HG02885 (cell line): ENCODE results near the gene BCAS4.
"Not testable (repeated sequence)": the region's sequence is repeated elsewhere in the genome, so short reads cannot be mapped to it uniquely, and the experiment has no call there.

Experiments
- ATAC-seq: cut with Tn5 transposase; IDR thresholded peaks from one replicate; pipeline ENCODE4 v1.9.1; 2021; ENCODE audit warnings: mild to moderate bottlenecking; ENCODE audit not compliant: unreplicated experiment, poor library complexity

BCAS4 gene

DNA sequence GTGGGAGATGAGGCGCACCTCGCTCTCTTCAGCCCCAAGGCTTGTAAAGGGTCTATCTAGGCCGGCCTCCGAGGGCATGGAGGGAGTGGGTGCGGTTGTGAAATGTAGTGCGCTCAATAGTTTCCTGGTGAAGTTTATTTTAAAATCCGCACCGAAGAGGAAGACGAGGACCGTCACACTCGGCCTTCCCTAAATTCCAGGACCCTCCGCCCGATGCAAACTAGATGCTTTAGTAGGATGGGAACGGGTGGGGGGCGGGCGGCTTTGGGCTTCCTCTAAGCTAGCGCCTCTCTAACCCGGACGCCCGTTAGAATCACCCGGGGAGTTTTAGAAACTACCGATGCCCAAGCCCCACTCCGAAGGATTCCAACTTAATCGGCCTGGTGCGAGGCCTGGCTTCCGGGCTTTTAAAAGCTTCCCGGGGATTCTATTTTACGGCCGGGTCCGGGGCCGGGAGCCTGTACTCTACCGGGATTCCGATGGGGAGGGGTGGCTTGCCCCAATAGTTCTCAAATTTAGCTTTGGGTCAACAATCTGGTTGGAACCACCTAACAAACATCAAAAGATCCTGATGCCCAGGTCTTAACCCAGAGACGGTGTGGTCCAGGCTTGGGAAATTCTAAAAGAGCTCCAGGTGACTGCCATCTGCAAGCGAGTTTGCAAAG lies 548 bp upstream of the BCAS4 start:
- ATAC-seq, result no peak

DNA sequence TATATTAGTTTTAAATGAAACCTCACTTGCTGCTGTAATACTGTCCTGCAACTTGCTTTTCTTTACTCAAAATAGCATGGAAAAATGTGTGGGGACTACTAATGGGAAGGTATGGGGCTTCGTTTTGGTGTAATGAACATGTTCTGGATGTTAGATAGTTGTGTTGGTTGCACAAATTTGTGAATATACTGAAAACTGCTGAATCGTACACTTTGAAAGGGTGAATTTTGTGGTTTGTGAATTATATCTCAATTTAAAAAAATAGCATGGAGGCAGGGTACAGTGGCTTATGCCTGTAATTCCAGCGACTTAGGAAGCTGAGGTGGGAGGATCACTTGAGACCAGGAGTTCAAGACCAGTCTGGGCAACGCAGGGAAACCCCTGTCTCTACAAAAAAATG lies 2.3 kb downstream of the BCAS4 start:
- no peak for ATAC-seq

DNA sequence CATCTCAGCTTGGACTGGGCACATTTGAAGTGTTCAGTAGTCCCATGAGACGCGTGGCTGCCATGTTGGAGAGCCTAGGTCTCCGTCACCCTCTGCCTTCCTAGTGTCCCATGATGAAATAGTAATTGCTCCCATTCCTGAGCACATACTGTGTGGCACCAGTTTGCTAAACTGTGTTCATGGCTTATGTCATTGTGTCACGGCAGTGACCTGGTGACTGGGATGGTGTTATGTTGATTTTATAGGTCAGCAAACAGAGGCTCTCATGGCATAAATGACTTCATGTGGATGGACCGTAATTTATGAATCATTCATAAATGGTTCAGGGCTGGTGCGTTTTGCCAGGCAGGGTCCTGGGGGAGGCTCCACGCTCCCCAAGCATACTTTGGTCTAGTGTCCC lies 3.8 kb downstream of the BCAS4 start:
- no peak for ATAC-seq

DNA sequence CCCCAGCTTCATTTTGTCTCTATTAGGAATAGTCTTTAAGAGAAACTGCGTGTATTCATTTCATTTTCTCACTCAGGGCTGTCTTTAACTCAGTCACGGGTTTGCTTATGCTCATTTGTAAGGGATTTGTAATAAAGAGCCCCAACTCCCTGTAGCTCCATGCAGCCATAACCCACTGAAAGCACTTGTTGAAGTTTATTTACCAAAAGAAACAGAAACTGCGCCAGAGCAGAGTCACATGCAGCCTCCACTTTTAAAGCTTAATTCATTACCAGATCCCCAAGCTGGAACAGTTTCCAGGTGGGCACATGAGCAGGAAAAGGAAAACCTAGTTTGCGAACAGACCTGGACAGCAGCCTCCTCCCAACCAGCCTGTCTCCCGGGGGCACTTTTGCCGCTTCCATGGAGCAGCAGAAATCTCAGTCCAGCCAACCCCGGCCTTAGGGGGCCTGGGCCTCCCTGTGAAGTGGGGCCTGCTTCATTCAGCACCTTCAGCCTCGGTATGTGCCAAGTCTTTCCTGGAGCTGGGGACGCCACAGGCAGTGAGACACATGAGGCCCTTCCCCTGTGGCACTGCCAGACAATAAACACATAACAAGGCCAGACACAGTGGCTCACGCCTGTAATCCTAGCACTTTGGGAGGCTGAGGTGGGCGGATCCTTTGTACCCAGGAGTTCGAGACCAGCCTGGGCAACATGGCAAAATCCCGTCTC lies 4.5 kb downstream of the BCAS4 start:
- ATAC-seq, result no peak

DNA sequence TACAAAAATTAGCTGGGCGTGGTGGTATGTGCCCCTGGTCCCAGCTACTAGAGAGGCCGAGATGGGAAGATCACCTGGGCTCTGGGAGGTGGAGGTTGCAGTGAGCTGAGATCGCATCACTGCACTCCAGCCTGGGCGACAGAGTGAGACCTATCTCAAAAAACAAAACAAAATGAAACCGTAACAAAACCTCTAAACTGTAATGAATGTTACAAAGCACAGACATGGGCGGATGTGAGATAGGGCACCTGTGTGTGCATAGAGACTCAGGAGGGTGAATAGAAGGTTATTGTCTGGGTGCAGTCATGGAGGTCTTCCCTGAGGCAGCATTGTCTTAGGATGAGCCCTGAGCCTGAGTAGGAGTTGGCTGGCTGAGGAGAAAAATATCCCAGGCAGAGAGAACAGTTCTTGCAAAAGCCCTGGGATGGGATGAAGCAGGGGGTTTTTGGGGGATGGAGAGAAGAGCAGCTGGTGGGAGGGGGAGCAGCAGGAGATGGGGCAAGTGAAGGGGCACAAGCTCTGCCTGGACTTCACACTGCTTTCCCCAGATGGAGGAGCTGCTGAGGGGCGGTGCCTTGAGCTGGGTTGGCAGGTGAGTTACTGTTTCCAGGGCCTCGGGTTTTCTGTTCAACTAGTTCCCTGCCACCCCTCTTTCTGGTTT lies 5.2 kb downstream of the BCAS4 start:
- ATAC-seq, result peak; percentile 47

DNA sequence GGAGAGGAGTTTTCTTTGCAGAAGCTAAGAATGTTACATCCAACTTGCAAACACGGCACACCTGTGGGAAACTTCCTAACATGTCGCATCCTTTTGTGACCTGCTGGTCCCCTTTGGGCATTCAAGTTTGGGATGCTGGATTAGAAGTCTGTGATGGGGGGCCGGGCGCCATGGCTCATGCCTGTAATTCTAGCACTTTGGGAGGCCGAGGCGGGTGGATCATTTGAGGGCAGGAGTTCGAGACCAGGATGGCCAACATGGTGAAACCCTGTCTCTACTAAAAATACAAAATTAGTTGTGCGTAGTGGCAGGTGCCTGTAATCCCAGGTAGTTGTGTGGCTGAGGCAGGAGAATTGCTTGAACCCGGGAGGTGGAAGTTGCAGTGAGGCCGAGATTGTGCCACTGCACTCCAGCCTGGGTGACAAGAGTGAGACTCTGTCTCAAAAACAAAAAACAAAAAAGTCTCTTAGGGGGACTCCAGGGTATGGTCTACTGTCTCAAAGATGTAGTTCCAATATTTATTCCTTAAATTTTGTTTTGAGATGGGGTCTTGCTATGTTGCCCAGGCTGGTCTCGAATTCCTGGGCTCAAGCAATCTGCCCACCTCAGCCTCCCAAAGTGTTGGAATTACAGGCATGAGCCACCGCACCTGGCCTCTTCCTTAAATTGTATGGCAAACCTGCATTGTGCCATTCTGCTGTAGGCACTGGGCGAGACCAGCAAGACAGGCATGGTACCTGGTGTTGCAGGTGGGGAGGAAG lies 6.3 kb downstream of the BCAS4 start:
- ATAC-seq, result not testable (repeated sequence)

DNA sequence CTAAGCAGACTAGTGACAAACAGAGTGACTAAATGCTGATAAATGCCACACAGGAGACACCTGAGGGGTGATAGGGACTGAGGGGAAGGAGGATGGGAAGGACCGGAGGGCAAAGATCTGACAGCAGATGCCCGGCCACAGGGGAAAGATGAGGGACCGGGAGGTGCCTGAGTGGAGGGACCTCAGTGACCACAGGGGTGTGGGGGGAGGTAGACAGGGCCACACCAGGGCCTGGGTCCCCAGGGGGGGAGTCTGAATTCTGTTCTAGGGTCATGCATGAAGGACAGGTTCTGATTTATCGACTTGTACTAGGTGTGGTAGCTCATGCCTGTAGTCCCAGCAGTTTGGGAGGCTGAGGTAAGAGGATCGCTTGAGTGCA lies 6.9 kb downstream of the BCAS4 start:
- no peak for ATAC-seq

DNA sequence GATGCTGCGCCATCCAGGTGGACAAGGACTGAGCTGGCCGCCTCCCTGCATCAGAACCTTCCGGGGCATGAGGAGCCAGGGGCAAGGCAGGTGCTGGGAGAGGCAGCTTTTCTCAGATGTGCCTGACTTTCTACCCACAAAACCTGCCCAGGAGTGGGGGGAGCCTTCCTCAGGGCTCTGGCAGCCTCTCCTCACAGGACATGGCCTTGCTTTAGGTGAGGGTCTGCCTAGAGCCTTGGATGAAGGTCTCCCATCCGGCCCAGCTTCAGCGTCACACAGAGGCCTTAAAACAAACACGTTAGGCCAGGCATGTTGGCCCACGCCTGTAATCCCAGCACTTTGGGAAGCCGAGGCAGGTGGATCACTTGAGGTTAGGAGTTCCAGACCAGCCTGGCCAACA lies 7.4 kb downstream of the BCAS4 start:
- no peak for ATAC-seq

DNA sequence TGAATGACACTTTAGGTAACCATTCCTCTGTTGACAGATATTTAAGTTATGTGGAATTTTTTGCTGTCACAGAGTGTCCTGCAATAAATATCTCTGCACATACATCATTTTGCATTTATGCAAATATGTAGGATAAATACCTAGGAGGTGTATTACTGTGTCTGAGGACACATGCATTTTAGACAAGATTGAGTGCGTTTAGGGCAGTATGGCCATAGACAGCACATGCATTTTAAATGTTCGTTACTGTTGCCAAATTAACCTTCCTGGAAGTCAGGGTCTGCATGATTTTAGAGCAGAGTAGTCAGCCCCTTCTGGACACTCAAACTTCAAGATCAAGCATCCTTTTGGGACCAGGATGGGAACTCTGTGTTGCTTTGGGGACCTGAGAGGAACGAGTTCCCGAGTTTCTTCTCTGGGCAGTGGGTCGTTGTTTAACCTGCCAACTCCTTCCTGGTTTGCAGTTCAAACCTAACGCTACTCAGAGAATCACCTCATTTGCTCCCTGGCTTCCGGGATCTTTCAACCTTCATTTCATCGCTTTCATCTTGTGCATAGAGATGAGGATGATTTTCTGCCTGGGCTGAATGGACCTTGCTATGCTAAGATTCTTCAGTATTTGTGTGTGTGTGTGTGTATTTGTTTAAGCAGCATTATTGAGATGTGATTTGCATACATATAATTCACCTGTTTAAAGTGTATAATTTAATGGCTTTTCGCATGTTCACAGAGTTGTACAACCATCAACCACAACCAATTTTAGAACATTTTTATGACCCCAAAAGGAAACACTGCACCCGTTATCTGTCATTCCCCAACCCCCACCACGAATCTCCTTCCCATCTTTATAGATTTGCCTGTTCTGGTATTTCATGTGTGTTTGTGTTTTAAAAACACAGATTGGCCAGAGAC lies 9.8 kb downstream of the BCAS4 start:
- ATAC-seq, result no peak

DNA sequence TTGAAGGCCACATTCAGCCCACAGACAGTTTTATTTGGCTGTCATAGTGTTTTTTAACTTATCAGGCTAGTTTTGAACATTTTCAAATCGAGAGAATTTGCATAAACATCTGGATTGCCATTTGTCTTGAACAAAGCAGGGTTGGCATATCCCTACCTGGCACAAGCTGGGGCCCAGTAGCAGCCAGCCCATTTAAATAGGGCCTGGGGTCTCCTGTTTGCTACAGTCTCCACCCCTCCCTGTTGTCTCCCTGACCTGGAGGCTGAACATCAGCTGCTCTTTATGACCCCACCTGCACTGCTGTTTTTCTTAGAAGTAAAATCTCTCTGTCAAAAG lies 10.5 kb downstream of the BCAS4 start:
- ATAC-seq, result no peak

DNA sequence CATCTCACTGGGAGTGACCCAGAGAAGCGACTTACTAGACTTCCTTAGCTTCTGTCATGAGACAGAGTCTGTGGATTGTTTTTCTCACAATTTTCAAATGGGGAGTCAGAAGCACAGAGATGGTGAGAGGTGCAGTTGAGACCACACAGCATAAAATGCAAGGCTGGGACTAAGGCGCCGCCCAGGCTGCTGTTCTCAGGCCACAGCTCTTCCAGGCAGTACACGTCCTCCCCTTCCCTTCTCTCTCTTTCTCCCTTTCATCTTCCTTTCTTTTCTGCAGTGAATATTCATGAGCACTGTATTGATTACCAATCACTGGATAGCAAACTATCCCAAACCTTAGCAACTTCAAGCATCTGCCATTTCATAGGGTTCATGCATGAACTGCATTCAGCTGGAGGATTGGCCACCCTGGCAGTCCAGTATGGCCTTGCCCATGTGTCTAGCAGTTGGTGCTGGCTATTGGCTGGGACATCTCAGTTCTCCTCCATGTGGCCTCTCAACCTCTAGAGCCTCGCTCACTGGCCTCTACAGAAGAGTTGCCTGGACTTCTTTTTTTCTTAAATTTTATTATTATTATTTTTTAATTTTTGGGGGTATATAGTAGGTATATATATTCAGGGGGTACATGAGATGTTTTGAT lies 11.4 kb downstream of the BCAS4 start:
- no peak for ATAC-seq

DNA sequence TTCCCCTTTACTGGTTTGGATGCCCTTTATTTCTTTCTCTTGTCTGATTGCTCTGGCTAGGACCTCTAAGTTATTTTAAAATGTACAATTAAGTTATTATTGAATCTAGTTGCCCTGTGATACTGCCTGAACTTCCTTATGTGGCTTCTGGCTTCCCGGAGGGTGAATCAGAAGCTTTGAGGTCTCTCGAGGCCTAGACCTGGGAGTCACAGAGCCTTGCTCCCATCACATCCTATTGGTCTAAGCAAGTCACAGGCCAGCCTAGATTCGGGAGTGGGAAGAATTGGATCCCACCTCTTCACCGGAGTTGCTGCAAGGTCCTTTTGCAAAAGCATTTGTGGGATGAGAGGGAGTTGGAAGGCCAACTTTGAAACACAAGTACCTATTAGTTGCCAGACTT lies 15.2 kb downstream of the BCAS4 start:
- ATAC-seq, result no peak

DNA sequence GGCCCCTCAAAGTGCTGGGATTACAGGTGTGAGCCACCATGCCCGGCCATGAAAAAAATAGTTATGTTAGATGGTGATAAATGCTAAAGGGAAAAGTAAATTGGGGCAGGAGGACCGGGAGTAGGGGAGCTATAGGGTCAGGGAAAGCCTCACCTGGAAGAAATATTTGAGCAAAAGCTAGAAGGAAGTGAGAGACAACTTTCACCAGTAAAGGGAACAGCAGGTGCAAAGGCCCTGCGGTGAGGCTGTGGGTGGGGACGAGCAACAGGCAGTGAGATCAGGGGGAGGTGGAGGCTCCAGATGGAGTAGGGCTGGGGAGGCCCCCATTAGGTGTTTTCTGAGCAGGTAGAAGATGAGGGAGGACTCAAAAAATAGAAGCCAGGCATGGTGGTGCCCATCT lies 16.0 kb downstream of the BCAS4 start:
- ATAC-seq, result no peak

DNA sequence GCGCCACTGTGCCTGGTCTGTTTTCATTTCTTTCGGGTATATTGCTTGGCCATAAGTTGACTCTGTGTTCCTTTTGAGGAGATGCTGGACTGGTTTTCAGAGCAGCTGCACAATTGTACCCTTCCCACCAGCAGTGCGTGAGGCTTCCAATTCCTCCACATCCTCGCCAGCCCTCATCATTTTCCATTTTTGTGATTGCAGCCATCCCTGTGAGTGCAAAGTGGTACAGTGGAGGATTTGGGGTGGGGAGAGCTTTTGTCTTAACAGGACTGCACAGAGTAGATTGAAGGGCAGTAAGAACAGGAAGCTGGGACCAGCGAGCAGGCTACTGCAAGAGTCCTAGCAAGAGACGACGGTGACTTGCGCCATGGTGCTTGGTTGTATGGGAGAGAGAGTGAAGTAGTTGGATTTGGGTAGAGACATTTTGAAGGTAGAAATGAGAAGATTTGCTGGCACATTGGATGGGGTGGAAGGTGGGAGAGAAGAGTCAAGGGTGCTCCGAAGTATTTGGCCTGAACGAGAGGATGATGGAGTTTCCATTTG lies 18.3 kb downstream of the BCAS4 start:
- ATAC-seq, result no peak

DNA sequence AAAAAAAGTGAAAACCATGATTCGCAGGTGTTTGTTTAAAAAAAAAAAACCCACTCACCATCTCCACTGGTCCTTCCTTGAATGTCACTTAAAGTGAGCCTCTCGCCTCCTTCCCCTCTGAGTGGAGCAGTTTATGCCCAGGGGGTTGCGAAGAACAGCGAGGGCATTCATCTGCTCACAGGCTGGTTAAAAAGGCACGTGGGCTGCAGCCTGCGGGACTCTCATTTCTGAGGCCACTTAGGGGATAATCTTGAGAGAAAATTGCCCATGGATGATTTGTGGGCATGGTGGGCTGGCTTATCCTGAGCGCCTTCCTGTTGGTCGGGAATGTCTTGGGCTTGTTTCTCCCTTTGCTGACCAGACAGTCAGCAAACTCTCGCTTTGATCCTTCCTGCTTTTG lies 18.9 kb downstream of the BCAS4 start:
- no peak for ATAC-seq

DNA sequence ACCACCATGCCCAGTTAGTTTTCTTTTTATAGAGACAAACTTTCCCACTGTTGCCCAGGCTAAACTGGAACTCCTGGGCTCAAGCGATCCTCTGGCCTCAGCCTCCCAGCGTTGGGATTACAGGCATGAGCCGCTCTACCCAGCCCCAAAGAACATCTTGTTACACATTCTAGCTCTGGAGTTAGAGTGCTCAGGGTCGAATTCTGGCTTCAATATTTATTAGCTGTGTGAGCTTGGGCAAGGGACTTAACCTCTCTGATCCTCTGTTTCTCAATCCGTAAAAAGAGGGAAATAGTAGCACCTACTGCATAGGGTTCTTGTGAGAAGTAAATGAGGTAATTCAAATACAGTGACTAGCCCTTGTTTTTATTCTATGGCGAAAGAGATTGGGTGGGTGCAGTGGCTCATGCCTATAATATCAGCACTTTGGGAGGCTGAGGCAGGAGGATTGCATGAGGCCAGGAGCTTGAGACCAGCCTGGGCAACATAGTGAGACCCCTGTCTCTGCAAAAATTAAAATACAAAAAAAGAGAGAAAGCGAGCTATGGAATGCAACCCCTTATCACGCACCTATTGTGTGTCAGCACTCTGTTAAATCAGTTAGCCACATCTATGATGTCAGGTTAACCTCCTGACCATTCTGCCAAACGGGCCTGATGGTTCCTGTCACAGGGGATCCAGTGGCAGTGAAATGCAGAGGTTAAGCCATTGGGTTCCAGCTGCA lies 19.7 kb downstream of the BCAS4 start:
- ATAC-seq, result no peak

DNA sequence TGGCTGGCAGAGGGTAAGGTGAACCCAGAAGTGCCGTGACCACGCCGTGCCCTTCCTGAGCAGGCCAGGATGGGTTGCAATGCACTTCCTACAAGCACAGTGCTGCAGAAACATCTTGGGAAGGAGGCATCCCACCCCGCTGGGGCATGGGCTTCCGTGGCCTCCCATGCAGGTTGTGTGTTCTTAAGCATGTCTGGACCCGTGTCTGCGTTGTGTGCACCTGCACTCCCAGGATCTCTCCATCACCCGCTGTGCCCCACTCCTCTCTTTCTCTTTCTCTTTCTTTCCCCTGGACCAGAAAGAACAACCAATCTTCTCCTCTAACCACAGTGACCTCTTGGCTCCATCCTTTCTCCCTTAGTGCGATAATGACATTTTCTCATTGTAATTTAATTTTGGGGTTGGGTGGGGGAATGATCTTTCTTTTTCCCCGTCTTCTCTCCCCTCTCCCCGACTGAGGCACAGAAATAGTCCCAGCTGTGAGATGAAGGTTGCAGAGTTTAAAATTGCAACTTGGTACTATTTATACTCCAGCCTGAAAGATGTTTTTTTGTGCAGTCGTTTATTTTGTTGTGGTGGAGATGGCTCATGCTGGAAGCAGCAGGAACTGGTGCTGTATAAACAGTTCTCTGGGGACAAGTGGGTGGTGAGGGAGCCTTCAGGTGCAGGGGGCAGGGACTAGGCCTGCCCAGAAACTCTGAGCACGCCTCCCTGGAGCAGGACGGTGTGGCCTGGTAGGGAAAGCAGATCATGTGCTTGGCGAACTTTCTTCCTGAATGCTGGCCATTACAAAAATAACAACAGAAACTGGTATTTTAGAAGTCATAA lies 20.5 kb downstream of the BCAS4 start:
- peak; percentile 57 for ATAC-seq

DNA sequence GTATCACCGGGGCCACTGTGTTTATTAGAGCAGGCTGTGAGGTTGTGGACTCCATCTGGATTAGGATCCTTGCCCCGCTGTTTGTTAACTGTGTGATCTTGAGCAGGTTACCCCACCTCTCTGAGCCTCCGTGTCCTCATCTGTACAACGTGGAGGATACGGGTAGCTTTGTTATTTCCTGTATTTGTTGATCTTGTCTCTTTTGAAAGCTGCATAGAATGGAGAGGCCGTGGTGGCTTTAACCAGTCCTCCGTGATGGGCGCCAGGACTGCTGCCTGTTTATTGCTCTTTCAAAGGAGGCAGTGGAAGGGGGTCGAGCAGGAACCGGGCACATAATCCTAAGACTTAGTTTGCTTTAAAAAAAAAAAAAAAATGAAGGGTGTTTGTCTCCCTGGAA lies 22.9 kb downstream of the BCAS4 start:
- no peak for ATAC-seq
